Fibroblast of lung (primary cell): ENCODE results near the gene LSS.

Experiments
- CTCF ChIP-seq, 2 donors: IDR thresholded peaks in 1 of 2; conservative IDR thresholded peaks in 1 of 2; 1 replicate in 1 of 2; 2 replicates in 1 of 2; pipeline ENCODE4 v1.5.1; 2011 to 2012; ENCODE audit warnings: low read length in 2 of 2, control low read depth in 1 of 2, inconsistent platforms in 1 of 2, low read depth in 1 of 2, mild to moderate bottlenecking in 1 of 2
- EZH2 ChIP-seq: IDR thresholded peaks from 2 replicates; pipeline ENCODE4 v1.5.1; 2012; ENCODE audit warnings: low read length, control low read depth, mild to moderate bottlenecking; ENCODE audit errors: missing control alignments

- TF ChIP-seq EZH2 (no peak), CTCF (conservative IDR thresholded peaks at IDR 0.05 in 1 of 2, IDR thresholded peaks at IDR 0.05 in 1 of 2; ENCODE audit: low read depth in 1 of 2, low read length in 2 of 2) (no peak)
These were observed 21.3 kb downstream of the LSS start for GRCh38 chr21:46207006-46207919.
